A204.1 (cell line): ENCODE data around the gene GSTM4.
"Not testable (repeated sequence)": the region's sequence is repeated elsewhere in the genome, so short reads cannot be mapped to it uniquely, and the experiment has no call there.

Source experiments
- FAIRE-seq: peaks from 2 replicates; lab custom pipeline; 2012; peaks lifted over from hg19 to GRCh38; lab: Jason Lieb, UNC

The GSTM4 gene

GRCh38 chr1:109708949-109709348 is 53.0 kb downstream of the GSTM4 start:
- not testable (repeated sequence) for FAIRE-seq

GRCh38 chr1:109709822-109710221 is 53.9 kb downstream of the GSTM4 start:
- FAIRE-seq = not testable (repeated sequence)
